ENCODE measurements around the gene TRAPPC2. TPM values are rescaled to one million over a fixed set of nuclear protein-coding genes. Genes with fewer than 3 reads are reported as not detected.

The TRAPPC2 gene
- total and polyA plus RNA-seq, 8 donors = 4.4 to 13.2 (median 8.9) TPM

DNA sequence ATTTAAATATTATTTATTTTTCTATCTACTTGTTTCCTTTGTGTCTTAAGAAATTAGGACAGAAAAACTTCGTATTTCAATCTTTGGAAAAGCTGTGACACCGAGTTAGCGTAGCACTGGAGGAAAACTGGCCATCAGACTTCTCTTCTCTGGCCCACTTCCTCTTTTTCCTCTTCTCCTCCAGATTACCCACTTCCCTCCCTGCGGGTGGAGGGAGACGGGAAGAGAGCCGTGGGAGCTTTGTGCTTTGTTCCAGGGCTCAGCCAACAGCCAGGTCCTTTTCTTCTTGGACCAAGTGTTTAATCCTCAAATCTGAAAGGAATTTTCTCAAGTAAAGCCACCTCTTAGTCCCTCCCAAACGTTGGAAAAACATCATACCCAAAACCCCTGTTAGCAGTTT, 29.9 kb upstream of the TRAPPC2 start:
- FAIRE-seq (no peak), ATAC-seq (peak in 1 of 4 donors; percentile 41), DNase-seq (no peak)
- H3K9me3 ChIP-seq = no peaks in the 10 kb centered on the region
- H3K27ac ChIP-seq = peak overlapping the region in 1 of 4 donors; percentile 24
- WGBS, 2 donors = 66 to 78% methylated on average over 7 of the region's 7 CpGs
- H3K4me1 ChIP-seq = peaks cover 0 to 6% (median 0%) of the 10 kb centered on the region in 3 donors
- no peak overlapping the region for H3K4me3 ChIP-seq
- no peak for TF ChIP-seq CTCF (IDR thresholded peaks at IDR 0.05)
- peaks cover 0 to 51% (median 0%) of the 10 kb centered on the region in 3 donors for H3K36me3 ChIP-seq
- H3K27me3 ChIP-seq = no peaks in the 10 kb centered on the region
- intact Hi-C loops (cut with DNase I) = no loop called here

- DNase-seq = no peak
- Histone ChIP-seq H3K36me3 (peaks cover 0 to 59% (median 5%) of the 10 kb centered on the region in 3 donors), H3K27ac (no peak overlapping the region), H3K4me1 (peaks cover 0 to 6% (median 0%) of the 10 kb centered on the region in 3 donors), H3K4me3 (no peak overlapping the region), H3K9me3 (no peaks in the 10 kb centered on the region), H3K27me3 (no peaks in the 10 kb centered on the region)
- FAIRE-seq = no peak
- WGBS, 2 donors = 53 to 64% methylated on average over 8 of the region's 8 CpGs
- ATAC-seq = no peak
- intact Hi-C loops (cut with DNase I) = no loop called here
- TF ChIP-seq CTCF (IDR thresholded peaks at IDR 0.05) = no peak
Measured at GRCh38 chrX:13763489-13763888, 29.1 kb upstream of the TRAPPC2 start.

GRCh38 chrX:13761606-13762414, 27.4 kb upstream of the TRAPPC2 start:
- FAIRE-seq (no peak), ATAC-seq (peak in 1 of 4 donors; percentile 26), DNase-seq (no peak)
- WGBS, 2 donors = 54 to 74% methylated on average over 7 of the region's 7 CpGs
- intact Hi-C loops (cut with DNase I) = no loop called here
- Histone ChIP-seq H3K27ac (no peak overlapping the region), H3K27me3 (no peaks in the 10 kb centered on the region), H3K4me1 (peaks cover 0 to 6% (median 0%) of the 10 kb centered on the region in 3 donors), H3K36me3 (peaks cover 0 to 68% (median 22%) of the 10 kb centered on the region in 3 donors), H3K9me3 (no peaks in the 10 kb centered on the region), H3K4me3 (no peak overlapping the region)
- TF ChIP-seq CTCF (IDR thresholded peaks at IDR 0.05) = no peak

GRCh38 chrX:13760426-13760825, 26.0 kb upstream of the TRAPPC2 start:
- no peak for TF ChIP-seq CTCF (IDR thresholded peaks at IDR 0.05)
- intact Hi-C loops (cut with DNase I) = no loop called here
- Histone ChIP-seq H3K4me1 (peaks cover 0 to 6% (median 0%) of the 10 kb centered on the region in 3 donors), H3K4me3 (no peak overlapping the region), H3K27me3 (no peaks in the 10 kb centered on the region), H3K9me3 (no peaks in the 10 kb centered on the region), H3K27ac (no peak overlapping the region), H3K36me3 (peaks cover 0 to 62% (median 24%) of the 10 kb centered on the region in 3 donors)
- FAIRE-seq (no peak), ATAC-seq (peak in 1 of 4 donors; percentile 32), DNase-seq (no peak)
- 76 to 92% methylated on average over 13 of the region's 13 CpGs for WGBS, 2 donors

Data from pancreas (tissue), 10 donors.